HCT116 (cell line): Measurements from ENCODE around the gene DNASE1L1. TPM values are rescaled to one million over a fixed set of nuclear protein-coding genes. Genes with fewer than 3 reads are reported as not detected.

ENCODE experiments used
- ATAC-seq: fragments of 200-7000 bp; cut with Tn5 transposase; 2 replicates; pipeline ENCODE4 v1.9.1; 2020; ENCODE audit warnings: mild to moderate bottlenecking, moderate library complexity
- BruUV-seq: library from RNA; stranded (reverse); fragments of 400-500 nt; replicated peaks from 2 replicates; lab custom pipeline; 2021; lab: Mats Ljungman, UMichigan
- CTCF ChIA-PET: fragments of 300-600 bp; sonication (Branson Sonifier 250); formaldehyde crosslinking; loops from one replicate; lab custom pipeline; 2021; ENCODE audit warnings: antibody characterized with exemption; lab: Charles Lee
- POLR2A ChIA-PET: fragments of 300-600, 350-600 bp; sonication (Branson Sonifier 250); formaldehyde crosslinking; loops from one replicate; lab custom pipeline; 2021; ENCODE audit warnings: antibody characterized with exemption; lab: Charles Lee
- RAD21 ChIA-PET, 2 experiments: fragments of 300-600 bp; sonication (Branson Sonifier 250); formaldehyde crosslinking; loops; one replicate each; lab custom pipeline; 2023; ENCODE audit warnings: low total read pairs in 2 of 2; ENCODE audit not compliant: uncharacterized antibody in 2 of 2, unreplicated experiment in 2 of 2, low non-redundant PET in 1 of 2; lab: Charles Lee
- DNase-seq: peaks from one replicate; pipeline ENCODE4 v3.0.0-alpha.2; 2010; ENCODE audit warnings: low read depth, low spot score
- H2AFZ ChIP-seq: fragments of 200-600 bp; shearing (Covaris generic), sonication (generic); 2 replicates; pipeline ENCODE4 v1.6.1; 2017; ENCODE audit warnings: low read depth, mixed run types, mixed read lengths, antibody characterized with exemption, low read length; ENCODE audit not compliant: poor library complexity, severe bottlenecking
- H3K27ac ChIP-seq: 2 replicates; pipeline ENCODE4 v1.5.1; 2012; ENCODE audit warnings: low read depth, low read length
- H3K27me3 ChIP-seq: fragments of 200-600 bp; sonication (generic); 2 replicates; pipeline ENCODE4 v1.6.1; 2016; ENCODE audit warnings: mixed run types, low read length, mixed read lengths; ENCODE audit not compliant: insufficient read depth
- H3K36me3 ChIP-seq, 2 experiments: fragments of 200-500 bp in 1 of 2; fragments of 200-600 bp in 1 of 2; sonication (Bioruptor generic) in 1 of 2; sonication (generic) in 1 of 2; 2 replicates each; pipeline versions ENCODE4 v1.5.1 to v1.6.1; 2014 to 2016; ENCODE audit warnings: low read length in 2 of 2, inconsistent platforms in 1 of 2, mixed read lengths in 1 of 2, mixed run types in 1 of 2; ENCODE audit not compliant: insufficient read depth in 2 of 2, control insufficient read depth in 1 of 2
- H3K4me1 ChIP-seq, 2 experiments: fragments of 200-600 bp in 1 of 2; sonication (generic) in 1 of 2; 2 replicates each; pipeline versions ENCODE4 v1.5.1 to v1.6.1; 2012 to 2017; ENCODE audit warnings: low read length in 2 of 2, inconsistent platforms in 1 of 2, mild to moderate bottlenecking in 1 of 2, mixed read lengths in 1 of 2, mixed run types in 1 of 2, moderate library complexity in 1 of 2; ENCODE audit not compliant: insufficient read depth in 2 of 2, control insufficient read depth in 1 of 2
- H3K4me2 ChIP-seq: fragments of 200-600 bp; sonication (generic); 2 replicates; pipeline ENCODE4 v1.6.1; 2017; ENCODE audit warnings: mixed run types, low read length, mixed read lengths
- H3K4me3 ChIP-seq, 2 experiments: fragments of 200-600 bp in 1 of 2; sonication (generic) in 1 of 2; replicated peaks in 1 of 2; 2 replicates each; pipeline ENCODE4 v1.5.1; 2011 to 2016; ENCODE audit warnings: low read length in 2 of 2, control low read depth in 1 of 2, low read depth in 1 of 2, mild to moderate bottlenecking in 1 of 2, mixed read lengths in 1 of 2, mixed run types in 1 of 2
- H3K79me2 ChIP-seq: fragments of 200-600 bp; sonication (generic); 2 replicates; pipeline ENCODE4 v1.6.1; 2017; ENCODE audit warnings: mild to moderate bottlenecking, mixed run types, low read length, moderate library complexity, mixed read lengths; ENCODE audit not compliant: insufficient read depth
- H3K9ac ChIP-seq: fragments of 200-600 bp; sonication (generic); 2 replicates; pipeline ENCODE4 v1.6.1; 2016; ENCODE audit warnings: low read length, mixed read lengths
- H3K9me2 ChIP-seq: fragments of 200-600 bp; sonication (generic), shearing (Covaris generic); 2 replicates; pipeline ENCODE4 v1.6.1; 2017; ENCODE audit warnings: mixed run types, mild to moderate bottlenecking, moderate library complexity; ENCODE audit not compliant: insufficient read depth
- H3K9me3 ChIP-seq, 2 experiments: fragments of 200-500 bp in 1 of 2; fragments of 200-600 bp in 1 of 2; sonication (Bioruptor generic) in 1 of 2; sonication (generic) in 1 of 2; 2 replicates each; pipeline ENCODE4 v1.6.1; 2014 to 2017; ENCODE audit warnings: low read length in 2 of 2, mixed read lengths in 2 of 2, inconsistent platforms in 1 of 2, low read depth in 1 of 2, mild to moderate bottlenecking in 1 of 2, mixed run types in 1 of 2, moderate library complexity in 1 of 2; ENCODE audit not compliant: control insufficient read depth in 1 of 2, insufficient read depth in 1 of 2
- H4K20me1 ChIP-seq: fragments of 200-600 bp; sonication (generic), shearing (Covaris generic); 2 replicates; pipeline ENCODE4 v1.6.1; 2017; ENCODE audit warnings: mixed run types, mild to moderate bottlenecking, moderate library complexity; ENCODE audit not compliant: insufficient read depth
- CBX3 ChIP-seq: IDR thresholded peaks from 2 replicates; pipeline ENCODE4 v1.6.1; 2012; ENCODE audit warnings: low read depth
- ELF1 ChIP-seq: IDR thresholded peaks from 2 replicates; pipeline ENCODE4 v1.6.1; 2012; ENCODE audit warnings: low read depth, borderline replicate concordance
- EZH2 ChIP-seq: fragments of 200-600 bp; sonication (generic); IDR thresholded peaks from 2 replicates; pipeline ENCODE4 v1.6.1; 2017; ENCODE audit warnings: antibody characterized with exemption, mixed run types
- EZH2phosphoT487 ChIP-seq: fragments of 200-600 bp; IDR thresholded peaks from 2 replicates; pipeline ENCODE4 v1.6.1; 2018; ENCODE audit warnings: antibody characterized with exemption, borderline replicate concordance
- FOSL1 ChIP-seq: IDR thresholded peaks from 2 replicates; pipeline ENCODE4 v1.6.1; 2012; ENCODE audit warnings: low read depth
- POLR2A ChIP-seq: IDR thresholded peaks from 2 replicates; pipeline ENCODE4 v1.7.0; 2011; ENCODE audit warnings: borderline replicate concordance; ENCODE audit not compliant: insufficient read depth, insufficient read length; ENCODE audit errors: extremely low read depth
- POLR2AphosphoS5 ChIP-seq: IDR thresholded peaks from 2 replicates; pipeline ENCODE4 v1.6.1; 2011; ENCODE audit warnings: mild to moderate bottlenecking, low read depth, low read length, moderate library complexity
- RAD21 ChIP-seq: IDR thresholded peaks from 2 replicates; pipeline ENCODE4 v1.6.1; 2012; ENCODE audit warnings: low read depth, mild to moderate bottlenecking
- REST ChIP-seq: IDR thresholded peaks from 2 replicates; pipeline ENCODE4 v1.6.1; 2012; ENCODE audit warnings: low read depth
- SIN3A ChIP-seq: IDR thresholded peaks from 2 replicates; pipeline ENCODE4 v1.6.1; 2012; ENCODE audit warnings: low read depth
- SP1 ChIP-seq: IDR thresholded peaks from 2 replicates; pipeline ENCODE4 v1.6.1; 2012; ENCODE audit warnings: low read depth
- YY1 ChIP-seq: IDR thresholded peaks from 2 replicates; pipeline ENCODE4 v1.6.1; 2011; ENCODE audit warnings: low read length, low read depth, moderate library complexity, mild to moderate bottlenecking; ENCODE audit not compliant: insufficient replicate concordance; ENCODE audit errors: extremely low read depth
- ZBTB33 ChIP-seq: IDR thresholded peaks from 2 replicates; pipeline ENCODE4 v1.6.1; 2011; ENCODE audit warnings: mild to moderate bottlenecking, low read length, moderate library complexity; ENCODE audit not compliant: insufficient replicate concordance; ENCODE audit errors: extremely low read depth
- ZFX ChIP-seq: fragments of 450-650 bp; IDR thresholded peaks from 2 replicates; pipeline ENCODE4 v1.6.1; 2017
- ZNF274 ChIP-seq: fragments of 200-500 bp; sonication (Bioruptor generic); IDR thresholded peaks from 2 replicates; pipeline ENCODE4 v1.6.1; 2014; ENCODE audit warnings: mild to moderate bottlenecking, low read depth, low read length, inconsistent platforms
- intact Hi-C: fragments of 100-400 bp; cut with micrococcal nuclease; formaldehyde crosslinking; loops from 2 replicates; pipeline ENCODE4 v1.10.0; 2022
- total RNA-seq: library from RNA; stranded (reverse); gene quantifications from one replicate; pipeline ENCODE4 v1.2.1, GENCODE V29; 2021; ENCODE audit not compliant: unreplicated experiment

DNASE1L1 gene
- total RNA-seq, 1 experiment from 2014 or later = 16.5 TPM

DNA sequence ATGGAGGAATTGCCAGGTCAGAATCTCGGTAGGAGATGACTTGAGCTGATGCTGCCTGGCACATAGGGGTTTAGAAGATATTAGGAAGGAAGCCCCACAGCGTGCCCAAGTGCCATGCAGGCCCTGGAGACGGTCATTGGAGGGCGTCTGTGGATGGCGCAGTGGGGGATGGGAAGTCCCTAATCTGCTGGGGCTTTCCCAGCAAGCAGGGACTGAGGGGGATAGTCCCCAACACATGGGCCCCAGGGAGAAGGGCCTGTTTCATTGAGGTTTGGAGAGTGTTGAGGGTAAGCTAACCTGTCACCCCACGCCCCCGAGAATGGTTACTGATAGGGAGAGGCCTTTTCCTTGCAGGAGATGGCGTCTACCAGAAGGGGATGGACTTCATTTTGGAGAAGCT, 10.1 kb upstream of the DNASE1L1 start:
- POLR2A ChIA-PET = no interaction called here
- BruUV-seq = no TSS peak
- Histone ChIP-seq H3K4me2 (no peak overlapping the region), H3K27me3 (no peaks in the 10 kb centered on the region)
- RAD21 ChIA-PET = no interaction called here
- CTCF ChIA-PET = no interaction called here
- TF ChIP-seq ZBTB33 (no peak), POLR2AphosphoS5 (no peak), RAD21 (no peak), EZH2phosphoT487 (no peak), REST (no peak), ELF1 (no peak), ZNF274 (no peak), YY1 (no peak), SIN3A (no peak), CBX3 (no peak), ZFX (no peak), POLR2A (no peak), EZH2 (no peak), SP1 (no peak), FOSL1 (no peak)
- TF ChIP-seq, all 23 proteins: peak for 0
- no peak overlapping the region for H3K9ac ChIP-seq
- H4K20me1 ChIP-seq = no peaks in the 10 kb centered on the region
- H3K79me2 ChIP-seq = no peaks in the 10 kb centered on the region
- no peak overlapping the region for H3K4me3 ChIP-seq
- DNase-seq (no peak), ATAC-seq (no peak)
- H3K9me2 ChIP-seq = no peaks in the 10 kb centered on the region
- no peaks in the 10 kb centered on the region for H3K36me3 ChIP-seq
- intact Hi-C loops = no loop called here
- H2AFZ ChIP-seq = no peak overlapping the region
- H3K9me3 ChIP-seq = no peaks in the 10 kb centered on the region
- no peaks in the 10 kb centered on the region for H3K4me1 ChIP-seq
- no peak overlapping the region for H3K27ac ChIP-seq
